Mammary epithelial cell (primary cell): ENCODE results near the gene CEP83.

ENCODE experiments used
- CTCF ChIP-seq, 2 donors: IDR thresholded peaks in 1 of 2; conservative IDR thresholded peaks in 1 of 2; 2 replicates each; pipeline ENCODE4 v1.5.1; 2011 to 2012; ENCODE audit warnings: inconsistent platforms in 2 of 2, low read length in 2 of 2, mild to moderate bottlenecking in 2 of 2, control low read depth in 1 of 2, low read depth in 1 of 2; ENCODE audit not compliant: insufficient read depth in 1 of 2; ENCODE audit errors: extremely low read depth in 1 of 2
- EZH2 ChIP-seq: IDR thresholded peaks from 2 replicates; pipeline ENCODE4 v1.6.1; 2012; ENCODE audit warnings: low read length, inconsistent platforms, borderline replicate concordance

GRCh38 chr12:94415066-94415465 lies 44.6 kb downstream of the CEP83 start:
- TF ChIP-seq CTCF (conservative IDR thresholded peaks at IDR 0.05 in 1 of 2, IDR thresholded peaks at IDR 0.05 in 1 of 2; ENCODE audit: extremely low read depth in 1 of 2, insufficient read depth in 1 of 2, low read depth in 1 of 2, low read length in 2 of 2) (no peak), EZH2 (no peak)
